Dedifferentiated amniotic fluid mesenchymal stem cell (primary cell): ENCODE measurements around the gene VPS13D.

Experiments used
- DNase-seq: peaks from one replicate; pipeline ENCODE4 v3.0.0-alpha.2; 2016; ENCODE audit errors: extremely low spot score

Gene VPS13D

GRCh38 chr1:12554521-12555305, 324.9 kb downstream of the VPS13D start:
- DNase-seq = no peak

DNA sequence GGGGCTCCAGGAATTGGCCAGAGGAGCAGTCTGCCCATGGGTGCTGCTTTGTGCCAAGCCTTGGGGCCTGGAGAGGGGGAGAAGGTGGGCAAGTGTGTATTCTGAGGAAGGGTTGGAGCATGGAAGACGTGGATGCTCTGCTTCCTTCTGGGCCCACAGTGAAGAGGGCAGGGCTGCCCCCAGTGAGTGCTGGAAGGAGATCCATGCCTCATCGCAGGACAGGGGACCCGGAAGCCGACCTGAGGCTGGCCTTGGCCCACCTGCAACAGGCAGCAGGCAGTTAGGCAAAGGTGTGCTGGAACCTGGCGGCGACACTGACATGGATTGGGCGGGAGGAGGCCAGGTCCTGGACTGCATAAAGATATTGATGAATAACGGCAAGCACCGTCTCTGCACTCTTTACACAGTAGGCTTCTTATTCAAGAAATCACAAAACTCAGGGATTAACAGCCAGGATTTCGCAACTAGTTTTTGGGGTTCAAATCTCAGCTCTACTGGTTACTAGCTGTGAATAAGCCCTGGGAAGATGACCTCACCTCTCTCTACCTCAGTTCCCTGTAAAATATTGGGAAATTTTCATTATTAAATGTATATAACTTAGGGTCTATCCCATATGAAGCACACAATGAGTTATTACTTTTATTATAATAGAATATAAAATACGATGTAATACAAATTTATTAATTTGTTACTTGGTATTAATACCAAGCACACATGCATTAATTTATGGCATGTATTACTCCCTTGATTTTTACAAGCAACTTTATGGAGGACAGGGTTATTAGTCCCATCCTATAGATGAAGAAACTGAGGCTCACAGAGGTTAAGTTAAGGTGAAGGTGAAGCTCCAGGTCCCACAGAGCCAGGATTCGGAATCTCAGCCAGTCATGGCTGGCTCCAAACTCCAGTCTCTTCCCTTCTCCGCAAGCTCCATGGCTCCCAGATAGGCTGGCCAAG, 325.9 kb downstream of the VPS13D start:
- no peak for DNase-seq

DNA sequence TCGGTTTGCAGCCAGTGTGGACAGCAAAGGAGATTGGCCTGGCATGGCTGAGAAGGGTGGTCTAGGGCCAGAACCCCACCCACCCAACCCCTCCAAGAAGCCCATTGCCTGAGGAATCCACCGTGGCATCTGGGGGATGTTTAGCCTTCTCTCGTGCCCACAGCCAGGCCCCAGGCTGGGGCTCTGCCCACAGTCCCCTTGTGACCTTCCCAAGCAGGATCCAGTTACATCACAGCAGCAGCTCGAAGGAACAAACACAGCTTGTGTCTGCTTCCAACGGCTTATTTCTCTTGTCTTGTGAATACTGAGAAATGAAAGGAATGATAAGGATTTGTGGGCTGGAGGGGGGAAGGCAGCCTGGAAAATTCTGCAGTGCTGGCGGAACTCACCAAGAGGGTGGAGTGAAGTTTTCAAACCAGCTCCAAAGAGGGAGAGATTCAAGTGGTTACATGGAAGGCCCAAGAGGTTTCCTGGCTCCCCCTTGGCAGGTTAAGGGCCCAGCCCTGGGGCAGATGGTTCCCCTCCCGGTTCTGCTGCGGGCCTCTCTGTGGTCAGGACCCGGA, 326.6 kb downstream of the VPS13D start:
- DNase-seq = peak; percentile 91

- DNase-seq = no peak
Observed at GRCh38 chr1:12556957-12557935, 327.4 kb downstream of the VPS13D start.

- no peak for DNase-seq
Observed at GRCh38 chr1:12561121-12561520, 331.3 kb downstream of the VPS13D start.
